Nephron (organoid): ENCODE data around the gene UCK1.

ENCODE experiments used
- H3K27ac Mint-ChIP-seq, 3 experiments: 2 replicates each; pipeline ENCODE4 v1.8.0; 2020; ENCODE audit warnings: mixed read lengths in 3 of 3, mild to moderate bottlenecking in 2 of 3, moderate library complexity in 1 of 3
- H3K27me3 Mint-ChIP-seq: 2 replicates; pipeline ENCODE4 v1.8.0; 2021; ENCODE audit warnings: low read depth, mild to moderate bottlenecking, moderate library complexity, mixed read lengths
- H3K36me3 Mint-ChIP-seq: 2 replicates; pipeline ENCODE4 v1.8.0; 2020; ENCODE audit warnings: low read depth, mixed read lengths
- H3K4me1 Mint-ChIP-seq: 2 replicates; pipeline ENCODE4 v1.8.0; 2020; ENCODE audit warnings: mixed read lengths
- H3K4me3 Mint-ChIP-seq, 3 experiments: 2 replicates each; pipeline ENCODE4 v1.8.0; 2020; ENCODE audit warnings: mild to moderate bottlenecking in 3 of 3, mixed read lengths in 3 of 3, moderate library complexity in 2 of 3
- H3K9me3 Mint-ChIP-seq: 2 replicates; pipeline ENCODE4 v1.8.0; 2020; ENCODE audit warnings: mixed read lengths
- TF ChIP-seq, protein P1 (sequence below), 3 experiments: fragments of 200-600 bp; sonication (generic); IDR thresholded peaks; one replicate each; pipeline ENCODE4 v1.5.0; 2021; ENCODE audit warnings: antibody characterized with exemption in 3 of 3; ENCODE audit not compliant: unreplicated experiment in 3 of 3

UCK1 gene

GRCh38 chr9:131528186-131528585, 2.9 kb downstream of the UCK1 start:
- no peaks in the 10 kb centered on the region for H3K27me3 Mint-ChIP-seq
- no peaks in the 10 kb centered on the region for H3K9me3 Mint-ChIP-seq

DNA sequence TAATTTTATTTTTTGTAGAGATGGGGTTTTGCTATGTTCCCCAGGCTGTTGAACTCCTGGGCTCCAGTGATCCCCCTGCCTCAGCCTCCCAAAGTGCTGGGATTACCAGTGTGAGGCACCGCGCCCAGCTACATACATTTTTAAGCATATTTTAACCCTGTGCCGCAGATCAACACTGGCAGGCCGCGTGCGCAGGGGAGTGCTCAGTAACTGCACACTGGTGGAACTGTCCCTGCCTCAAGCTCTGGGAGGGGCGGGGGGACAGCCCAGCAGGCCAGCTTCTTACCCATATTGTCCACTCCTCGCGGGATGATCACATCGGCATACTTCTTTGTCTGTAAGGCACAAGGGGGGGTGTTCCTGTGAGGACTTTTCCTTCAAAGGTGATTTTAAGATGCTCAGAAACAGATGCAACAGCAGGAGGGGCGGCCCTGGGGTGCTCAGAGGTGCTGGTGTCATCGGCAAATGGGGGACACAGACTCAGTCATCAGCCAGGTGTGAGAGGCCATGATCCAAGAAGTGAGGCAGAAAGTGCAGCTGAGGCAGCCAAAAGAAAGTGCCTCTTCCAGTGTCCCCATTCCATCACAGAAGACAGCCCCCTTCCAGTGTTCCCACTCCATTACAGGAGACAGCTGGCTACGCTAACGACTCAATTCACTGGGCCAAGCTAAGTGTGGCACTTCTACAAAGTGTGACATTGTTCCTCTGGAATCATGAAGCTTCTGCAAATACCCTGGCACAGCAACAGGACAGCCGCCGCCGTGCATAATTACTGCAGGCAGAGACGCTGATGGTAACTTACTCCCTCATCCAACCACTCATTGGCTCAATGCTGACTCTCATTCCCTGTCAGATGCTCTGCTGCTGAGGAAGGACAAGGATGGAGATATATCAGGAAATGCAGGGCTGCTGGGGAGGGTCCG, 5.2 kb downstream of the UCK1 start:
- TF ChIP-seq, protein P1, sequence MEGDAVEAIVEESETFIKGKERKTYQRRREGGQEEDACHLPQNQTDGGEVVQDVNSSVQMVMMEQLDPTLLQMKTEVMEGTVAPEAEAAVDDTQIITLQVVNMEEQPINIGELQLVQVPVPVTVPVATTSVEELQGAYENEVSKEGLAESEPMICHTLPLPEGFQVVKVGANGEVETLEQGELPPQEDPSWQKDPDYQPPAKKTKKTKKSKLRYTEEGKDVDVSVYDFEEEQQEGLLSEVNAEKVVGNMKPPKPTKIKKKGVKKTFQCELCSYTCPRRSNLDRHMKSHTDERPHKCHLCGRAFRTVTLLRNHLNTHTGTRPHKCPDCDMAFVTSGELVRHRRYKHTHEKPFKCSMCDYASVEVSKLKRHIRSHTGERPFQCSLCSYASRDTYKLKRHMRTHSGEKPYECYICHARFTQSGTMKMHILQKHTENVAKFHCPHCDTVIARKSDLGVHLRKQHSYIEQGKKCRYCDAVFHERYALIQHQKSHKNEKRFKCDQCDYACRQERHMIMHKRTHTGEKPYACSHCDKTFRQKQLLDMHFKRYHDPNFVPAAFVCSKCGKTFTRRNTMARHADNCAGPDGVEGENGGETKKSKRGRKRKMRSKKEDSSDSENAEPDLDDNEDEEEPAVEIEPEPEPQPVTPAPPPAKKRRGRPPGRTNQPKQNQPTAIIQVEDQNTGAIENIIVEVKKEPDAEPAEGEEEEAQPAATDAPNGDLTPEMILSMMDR (IDR thresholded peaks at IDR 0.05; ENCODE audit: unreplicated experiment in 3 of 3): no peak
- Mint-ChIP-seq H3K36me3 (peaks cover 56% of the 10 kb centered on the region), H3K27me3 (no peaks in the 10 kb centered on the region), H3K9me3 (no peaks in the 10 kb centered on the region), H3K4me1 (peaks cover 4% of the 10 kb centered on the region), H3K27ac (no peak overlapping the region), H3K4me3 (peak overlapping the region in 2 of 3 experiments; percentile 41 to 60)

More at GRCh38 chr9:131528186-131528585, 2.9 kb downstream of the UCK1 start:
- peaks cover 8% of the 10 kb centered on the region for H3K4me1 Mint-ChIP-seq
- H3K36me3 Mint-ChIP-seq: peaks cover 39% of the 10 kb centered on the region
- TF ChIP-seq, protein P1 (IDR thresholded peaks at IDR 0.05; ENCODE audit: unreplicated experiment in 3 of 3): no peak
- H3K27ac Mint-ChIP-seq: no peak overlapping the region
- H3K4me3 Mint-ChIP-seq: peak overlapping the region; percentile 74 to 82 (median 80)

DNA sequence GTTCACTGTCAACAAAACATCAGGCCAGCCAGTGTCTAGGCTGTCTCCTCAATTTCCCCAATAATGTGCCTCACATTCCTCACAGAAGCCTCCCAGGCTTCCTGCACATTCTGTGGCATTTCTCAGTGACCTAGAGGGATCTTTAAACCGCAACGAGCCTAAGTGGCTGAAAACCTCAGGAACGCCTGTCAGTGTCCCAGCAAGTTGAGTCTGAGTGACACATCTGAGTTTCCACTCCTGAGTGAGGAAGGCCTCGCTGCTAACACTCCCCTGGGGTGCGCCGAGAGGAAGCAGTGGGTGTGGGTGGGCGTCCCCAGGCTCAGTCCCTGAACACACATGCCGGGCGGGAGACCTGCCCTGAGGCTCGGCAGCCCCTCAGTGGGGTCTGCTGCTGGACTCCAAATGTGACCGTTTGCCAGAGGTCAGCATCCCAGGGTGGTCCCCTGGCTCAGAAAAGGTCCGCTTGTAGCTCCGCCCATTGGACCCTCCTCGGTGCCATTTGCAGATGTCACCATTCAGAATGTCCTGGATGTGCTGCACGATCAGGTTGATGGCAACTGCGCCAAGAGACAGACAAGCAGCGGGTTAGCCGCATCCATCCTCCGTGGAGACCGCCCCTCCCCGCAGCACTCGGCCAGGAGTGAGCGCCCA, 6.3 kb downstream of the UCK1 start:
- peaks cover 62% of the 10 kb centered on the region for H3K36me3 Mint-ChIP-seq
- H3K4me1 Mint-ChIP-seq: no peaks in the 10 kb centered on the region
- H3K9me3 Mint-ChIP-seq: no peaks in the 10 kb centered on the region
- no peak overlapping the region for H3K27ac Mint-ChIP-seq
- peak overlapping the region in 1 of 3 experiments; percentile 47 for H3K4me3 Mint-ChIP-seq
- H3K27me3 Mint-ChIP-seq: no peaks in the 10 kb centered on the region
- TF ChIP-seq, protein P1 (IDR thresholded peaks at IDR 0.05; ENCODE audit: unreplicated experiment in 3 of 3): no peak

GRCh38 chr9:131523451-131524435, 7.3 kb downstream of the UCK1 start:
- Mint-ChIP-seq H3K36me3 (peaks cover 68% of the 10 kb centered on the region), H3K4me3 (no peak overlapping the region), H3K4me1 (no peaks in the 10 kb centered on the region), H3K27ac (no peak overlapping the region), H3K27me3 (no peaks in the 10 kb centered on the region), H3K9me3 (no peaks in the 10 kb centered on the region)
- TF ChIP-seq, protein P1 (IDR thresholded peaks at IDR 0.05; ENCODE audit: unreplicated experiment in 3 of 3): no peak

DNA sequence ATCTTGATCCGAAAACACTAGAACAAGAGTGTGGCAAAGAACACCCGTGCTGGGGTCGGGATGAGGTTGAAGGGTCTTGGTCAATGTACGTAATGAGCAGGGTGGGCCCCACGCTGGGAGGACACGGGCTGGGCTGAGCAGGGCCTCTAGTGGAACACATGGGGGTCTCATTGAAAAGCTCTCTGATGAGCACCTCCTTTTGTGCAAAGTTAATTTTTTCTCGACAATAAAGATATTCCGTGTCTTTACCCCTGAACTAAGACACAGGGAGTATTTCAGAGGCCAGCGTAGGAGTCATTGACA, 8.0 kb downstream of the UCK1 start:
- Mint-ChIP-seq H3K27ac (no peak overlapping the region), H3K27me3 (no peaks in the 10 kb centered on the region), H3K36me3 (peaks cover 69% of the 10 kb centered on the region), H3K4me1 (no peaks in the 10 kb centered on the region), H3K9me3 (no peaks in the 10 kb centered on the region), H3K4me3 (no peak overlapping the region)
- TF ChIP-seq, protein P1 (IDR thresholded peaks at IDR 0.05; ENCODE audit: unreplicated experiment in 3 of 3): no peak
